GM18868 (cell line): ENCODE data around the gene SVEP1.
"Not testable (repeated sequence)": the region's sequence is repeated elsewhere in the genome, so short reads cannot be mapped to it uniquely, and the experiment has no call there.

ENCODE experiments used
- ATAC-seq: cut with Tn5 transposase; IDR thresholded peaks from one replicate; pipeline ENCODE4 v1.9.1; 2021; ENCODE audit warnings: mild to moderate bottlenecking, moderate library complexity; ENCODE audit not compliant: unreplicated experiment

SVEP1 gene

DNA sequence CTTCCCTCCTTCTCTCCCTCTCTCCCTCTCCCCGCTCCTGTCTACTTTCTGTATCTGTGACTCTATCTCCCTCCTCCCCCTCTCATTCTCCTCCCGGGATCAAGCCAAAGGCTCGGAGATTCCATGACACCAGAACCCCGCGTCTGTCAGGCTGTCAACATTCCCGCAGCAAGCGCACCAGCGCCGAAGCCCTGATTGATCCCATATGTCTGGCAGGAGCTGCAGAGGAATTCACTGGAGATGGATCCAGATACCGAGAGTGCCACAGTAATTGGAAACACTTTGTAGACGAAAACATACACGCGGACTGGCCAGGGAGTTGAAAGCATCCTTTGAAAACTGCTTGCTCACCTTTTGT is 300 bp upstream of the SVEP1 start:
- ATAC-seq = no peak

DNA sequence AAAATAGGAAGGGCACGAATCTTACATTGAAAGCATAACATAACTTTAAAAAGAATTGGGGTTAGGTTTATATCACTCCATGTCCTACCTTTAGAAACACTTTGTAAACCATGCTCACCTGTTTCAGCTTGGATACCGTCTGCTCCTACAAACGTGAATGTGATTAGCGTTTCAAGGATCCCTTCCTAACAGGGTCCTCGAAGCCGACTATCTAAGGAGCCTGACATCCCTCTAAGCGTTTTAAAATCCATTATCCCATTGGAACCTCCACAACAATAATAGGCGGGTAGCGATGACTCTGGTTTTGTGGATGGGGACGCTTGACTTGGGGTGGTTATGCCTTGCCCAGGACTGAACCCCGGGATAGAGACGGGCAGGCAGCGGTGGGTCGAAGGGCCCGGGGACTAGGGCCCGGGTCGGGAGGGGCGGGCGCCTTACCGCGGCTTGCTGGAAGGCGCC is 937 bp downstream of the SVEP1 start:
- no peak for ATAC-seq

DNA sequence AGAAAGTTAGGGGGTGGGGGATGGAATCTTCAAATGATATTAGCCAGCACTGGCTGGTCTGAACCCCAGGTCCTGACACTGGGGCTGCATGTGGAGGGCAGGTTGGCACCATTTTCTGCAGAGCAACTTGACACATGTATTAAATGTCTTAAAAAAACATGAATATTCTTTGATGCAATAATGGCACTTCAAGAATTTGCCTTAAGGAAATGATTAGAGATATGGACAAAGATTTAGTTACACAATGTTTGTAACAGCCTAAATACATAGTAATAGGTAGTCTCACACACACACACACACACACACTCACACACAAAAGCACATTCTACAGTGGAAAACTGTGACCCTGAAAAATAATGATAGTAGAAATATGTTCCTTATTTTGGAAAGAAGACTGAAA is 3.6 kb downstream of the SVEP1 start:
- ATAC-seq = no peak

DNA sequence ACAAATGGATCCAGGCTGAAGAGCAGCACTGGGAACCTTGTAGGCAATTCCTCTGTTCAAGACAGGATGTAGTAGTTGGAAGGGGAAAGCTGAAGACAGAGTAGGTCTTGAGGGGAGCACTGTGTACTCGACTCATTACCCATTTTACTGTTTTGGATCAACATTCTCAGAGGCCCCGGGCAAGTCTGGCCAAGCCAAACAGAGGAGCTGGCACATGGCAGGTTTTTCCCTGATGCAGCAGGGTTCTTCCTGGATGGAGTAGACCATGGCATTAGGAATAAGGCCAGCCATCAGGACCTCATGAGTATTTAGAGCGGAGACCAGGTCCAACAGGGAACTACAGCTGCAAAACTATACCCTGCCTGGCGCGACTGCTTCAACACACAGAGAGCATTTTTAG is 4.4 kb downstream of the SVEP1 start:
- no peak for ATAC-seq

DNA sequence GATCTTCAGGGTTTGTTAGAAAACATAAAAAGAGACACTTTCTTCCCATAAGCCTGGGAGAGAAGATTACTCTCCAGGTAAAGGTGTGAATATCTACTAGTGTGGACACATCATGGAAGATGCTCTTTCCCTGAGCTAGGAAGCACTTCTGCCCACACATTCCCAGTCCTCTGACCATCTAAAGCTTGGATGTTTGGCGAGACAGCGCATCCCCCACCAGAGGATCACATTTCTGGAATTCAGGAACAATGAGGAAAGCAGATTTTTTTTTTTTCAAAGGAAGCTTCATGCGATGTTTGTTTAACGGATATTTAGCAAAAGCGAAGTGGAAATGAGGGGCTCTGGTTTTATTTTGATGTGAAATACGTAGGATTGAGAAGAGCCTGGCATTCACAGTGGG is 6.2 kb downstream of the SVEP1 start:
- ATAC-seq = no peak

DNA sequence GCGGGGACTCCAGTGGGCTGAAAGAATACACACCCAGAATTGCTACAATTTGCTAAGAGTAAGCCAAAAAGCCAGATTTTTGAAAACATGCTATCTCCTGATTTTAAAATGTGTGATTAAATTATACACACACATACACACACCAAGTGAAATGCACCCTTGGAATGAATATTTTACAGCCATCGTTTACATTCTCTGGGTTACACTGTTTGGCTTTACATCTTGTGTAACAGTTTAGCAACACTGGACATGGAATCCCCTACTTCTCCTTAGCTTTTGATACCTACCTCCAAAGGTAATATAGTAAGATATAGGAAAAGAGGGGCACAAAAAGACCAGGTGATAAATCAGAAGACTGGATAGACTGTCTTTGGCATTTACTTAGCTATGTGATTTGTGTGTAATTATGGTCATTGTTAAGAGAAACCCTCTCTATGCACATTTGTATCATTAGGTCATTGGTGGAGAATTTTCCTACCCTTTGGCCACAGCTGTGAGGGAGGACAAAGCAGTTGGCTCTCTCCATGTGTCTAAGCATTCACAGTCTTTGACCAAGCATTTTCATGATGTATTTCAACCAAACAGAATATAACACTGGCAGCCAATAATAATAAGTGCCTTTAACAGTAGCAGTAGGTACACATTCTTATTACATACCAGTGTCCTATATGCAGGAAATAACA is 7.6 kb downstream of the SVEP1 start:
- ATAC-seq = no peak

DNA sequence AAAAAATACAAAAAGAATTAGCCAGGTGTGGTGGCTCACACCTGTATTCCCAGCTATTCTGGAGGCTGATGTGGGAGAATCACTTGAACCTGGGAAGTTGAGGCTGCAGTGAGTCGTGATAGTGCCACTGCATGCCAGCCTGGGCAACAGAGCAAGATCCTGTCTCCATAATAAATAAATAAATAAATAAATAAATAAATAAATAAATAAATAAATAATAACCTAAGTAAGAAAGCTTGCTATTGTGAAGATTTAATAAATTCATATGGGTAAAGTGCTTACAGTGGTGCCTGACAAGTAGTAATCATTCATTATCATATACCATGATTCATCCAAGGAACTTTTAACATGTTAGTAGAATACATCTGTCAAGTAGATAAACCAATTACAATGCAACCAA is 13.4 kb downstream of the SVEP1 start:
- no peak for ATAC-seq

DNA sequence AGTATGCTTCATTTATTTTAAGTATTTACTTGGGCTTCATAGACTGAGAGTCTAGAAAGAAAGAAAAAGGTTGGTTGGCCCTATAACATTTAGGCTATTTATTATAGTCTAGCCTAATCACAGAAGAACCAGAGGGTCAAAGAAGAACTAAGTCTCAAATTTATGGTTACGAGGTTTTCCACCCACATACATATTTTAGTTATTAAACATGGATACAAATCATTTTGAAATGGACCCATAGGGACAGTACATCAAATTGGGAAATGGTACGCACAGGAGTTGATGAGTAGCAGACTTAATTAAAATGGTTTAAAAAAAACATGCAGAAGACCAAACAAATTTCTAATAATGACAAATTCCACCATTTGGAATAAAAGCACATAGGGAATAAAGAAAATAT is 17.7 kb downstream of the SVEP1 start:
- ATAC-seq = no peak

DNA sequence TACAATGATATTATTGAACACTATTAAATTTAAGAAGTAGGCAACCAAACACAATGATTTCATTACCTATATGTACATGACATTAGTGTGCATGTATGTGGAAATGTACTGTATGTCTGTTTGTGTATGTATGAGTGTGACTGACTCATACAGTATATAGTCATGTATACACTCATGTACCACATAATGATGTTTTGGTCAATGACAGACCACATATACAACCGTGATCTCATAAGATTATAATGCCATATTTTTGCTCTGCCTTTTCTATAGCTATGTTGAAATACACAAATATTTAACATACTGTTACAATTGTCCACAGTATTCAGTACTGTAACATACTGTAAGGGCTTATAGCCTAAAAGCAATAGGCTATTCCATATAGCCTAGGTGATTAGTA is 19.7 kb downstream of the SVEP1 start:
- ATAC-seq = no peak

DNA sequence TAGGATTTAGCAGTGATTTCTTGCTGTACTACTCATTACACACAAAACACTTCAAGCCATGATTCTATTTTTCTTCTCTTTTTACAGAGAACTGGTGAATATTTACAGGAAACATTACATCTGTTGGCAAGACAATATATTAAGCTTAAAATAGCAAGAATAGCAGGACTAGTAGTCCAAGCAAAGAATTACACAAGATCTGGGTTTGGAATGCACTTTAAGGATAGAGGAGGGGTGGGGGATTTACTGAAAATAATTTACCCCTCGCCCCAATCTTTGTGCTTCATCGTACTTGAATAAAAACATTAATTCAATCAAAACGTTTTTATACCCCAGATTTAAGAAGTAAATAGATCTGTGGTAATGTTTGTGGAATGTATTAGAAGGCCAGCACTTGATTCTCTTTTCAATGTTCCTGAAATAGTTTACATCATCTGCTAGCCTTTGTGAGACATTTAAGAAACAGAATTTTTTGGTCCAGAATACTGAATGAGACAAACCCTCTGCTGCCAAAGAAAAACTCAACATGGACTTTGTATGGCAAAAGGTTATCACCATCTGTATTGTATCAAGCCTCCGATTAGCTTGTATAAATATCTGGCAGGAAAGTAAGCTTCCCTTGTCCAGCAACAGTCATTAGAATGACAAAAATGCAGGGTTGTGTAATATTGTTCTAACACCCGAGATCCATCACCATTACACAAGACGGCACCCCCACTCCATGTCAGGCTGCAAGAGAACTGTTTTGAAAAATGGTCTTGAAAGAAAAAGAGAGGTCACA is 23.8 kb downstream of the SVEP1 start:
- ATAC-seq = no peak

DNA sequence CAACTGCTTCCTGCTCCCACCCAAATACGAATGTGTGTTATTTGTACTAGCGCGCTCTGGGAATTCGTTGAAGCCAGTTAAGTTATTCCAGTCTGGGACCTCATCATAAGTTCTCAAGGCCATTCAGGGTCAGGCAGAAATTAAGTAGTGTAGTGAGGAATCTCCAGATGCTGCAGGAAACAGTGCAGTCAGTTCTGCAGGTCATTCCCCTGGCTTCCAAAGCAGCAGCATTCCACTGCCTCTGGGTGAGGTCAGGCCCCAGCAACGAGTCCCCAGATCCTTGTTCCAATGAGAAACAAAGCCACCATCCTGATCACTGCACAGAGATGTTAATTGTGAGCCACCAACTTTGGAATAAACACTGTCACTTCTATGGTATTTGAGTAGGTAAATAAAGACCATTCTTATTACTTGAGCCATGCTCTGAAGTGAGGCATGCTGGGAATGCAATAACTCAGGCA is 33.1 kb downstream of the SVEP1 start:
- ATAC-seq = no peak

DNA sequence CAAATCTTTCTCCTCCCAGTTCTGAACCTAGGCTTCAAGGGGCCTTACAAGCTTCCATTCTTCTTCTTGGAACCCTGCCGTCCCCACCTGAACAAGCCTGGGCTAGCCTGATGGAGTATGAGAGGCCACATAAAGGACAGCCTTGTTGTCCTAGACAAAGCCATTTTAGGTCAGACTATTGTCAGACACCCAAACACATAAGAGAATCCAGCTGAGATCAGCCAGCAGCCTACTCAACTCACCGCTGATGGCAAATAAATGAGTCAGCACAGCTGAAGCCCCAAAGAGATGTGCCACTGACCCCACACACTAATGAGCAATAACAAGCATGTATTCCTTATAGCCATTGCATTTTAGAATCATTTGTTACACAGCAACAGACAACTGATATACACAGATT is 33.8 kb downstream of the SVEP1 start:
- ATAC-seq = no peak

DNA sequence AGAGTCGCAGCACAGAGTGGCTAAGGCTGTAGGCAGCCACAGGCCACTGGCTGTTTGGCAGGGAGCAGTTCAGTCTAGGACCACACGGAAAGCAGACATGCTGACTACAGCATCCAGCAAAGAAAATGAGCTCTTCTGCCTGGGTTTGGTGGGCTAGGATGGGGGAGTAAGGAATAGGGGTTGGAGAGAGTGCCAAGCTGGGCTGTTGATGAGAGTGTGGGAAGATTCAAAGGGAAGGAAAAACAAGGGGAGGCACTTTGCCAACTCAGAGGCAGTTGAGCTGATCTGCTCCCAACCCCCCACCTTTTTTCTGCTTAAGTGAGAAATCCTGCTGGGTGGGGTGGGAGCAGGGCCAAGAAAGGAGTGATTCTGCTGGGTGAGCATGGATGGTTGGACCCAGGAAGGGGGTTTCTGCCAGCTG is 35.9 kb downstream of the SVEP1 start:
- ATAC-seq = no peak

DNA sequence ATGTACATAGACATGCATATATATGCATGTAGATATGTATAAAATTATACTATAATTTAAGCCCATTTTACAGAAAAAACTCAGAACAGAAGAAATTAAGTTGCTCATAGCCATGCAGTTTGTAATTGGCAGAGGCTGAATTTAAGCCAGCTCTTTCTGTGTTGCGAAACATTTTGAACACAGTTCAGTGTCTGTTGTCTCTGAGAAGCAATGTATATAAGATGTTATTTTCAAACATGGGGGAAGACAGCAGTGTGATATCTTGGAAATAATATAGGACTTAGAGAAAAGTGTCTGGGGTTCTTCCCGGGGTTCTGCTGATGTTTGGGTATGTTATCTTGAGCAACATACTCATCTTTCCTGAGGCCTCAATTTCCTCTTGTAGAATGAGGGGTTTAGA is 37.6 kb downstream of the SVEP1 start:
- no peak for ATAC-seq

DNA sequence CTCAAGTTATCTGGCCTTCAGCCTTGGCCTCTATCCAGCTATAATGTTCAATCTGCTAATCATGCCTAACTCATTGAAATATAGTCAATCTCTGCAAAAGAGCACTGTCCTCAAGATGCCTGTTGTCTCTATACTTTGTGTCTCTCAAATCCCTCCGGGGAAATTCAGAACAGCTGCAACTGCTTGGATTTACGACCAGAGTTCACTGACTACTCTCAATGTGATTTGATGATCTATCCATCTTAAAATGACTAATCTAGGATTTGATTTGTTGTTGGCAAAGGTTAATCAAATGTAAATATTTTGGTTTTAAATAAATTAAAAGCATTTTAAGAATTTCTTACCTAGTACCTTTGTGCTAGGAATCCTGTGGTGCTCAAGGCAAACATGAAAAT is 40.9 kb downstream of the SVEP1 start:
- ATAC-seq = no peak

DNA sequence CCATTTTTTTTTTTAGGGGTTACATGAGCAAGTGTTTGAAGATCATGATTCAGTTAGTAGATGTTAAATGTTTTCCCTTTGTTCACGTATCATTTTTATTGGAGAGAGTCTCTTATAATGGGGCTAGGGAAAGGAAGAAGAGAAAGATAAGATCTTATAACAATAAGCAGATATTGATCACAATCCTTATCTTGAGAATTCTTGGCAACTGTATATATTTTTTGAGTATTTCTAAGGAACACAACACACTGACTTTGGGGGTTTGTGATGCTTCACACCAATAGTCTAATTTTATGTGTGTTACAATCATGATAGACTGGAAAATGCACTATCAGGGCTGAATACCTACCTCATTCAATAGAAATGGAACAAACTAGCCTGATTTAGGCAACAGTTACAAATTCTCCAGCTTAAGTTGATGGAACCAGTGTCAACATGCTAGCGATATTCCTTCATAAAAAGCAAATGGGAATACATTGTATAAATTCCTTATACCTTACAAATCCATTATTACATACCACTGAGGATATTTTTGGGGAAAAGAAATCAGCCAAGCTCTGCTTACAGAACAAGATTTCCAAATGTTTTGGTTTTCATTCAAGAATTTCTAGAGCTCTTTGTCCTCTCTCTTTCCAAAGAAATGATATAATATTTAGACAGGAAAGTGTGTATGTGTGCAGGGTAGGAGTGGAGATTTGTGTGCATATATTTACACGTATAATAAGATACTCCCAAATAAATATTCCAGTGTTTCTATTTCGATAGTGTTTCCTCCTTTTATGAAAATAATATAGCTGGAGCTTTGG is 41.5 kb downstream of the SVEP1 start:
- no peak for ATAC-seq

DNA sequence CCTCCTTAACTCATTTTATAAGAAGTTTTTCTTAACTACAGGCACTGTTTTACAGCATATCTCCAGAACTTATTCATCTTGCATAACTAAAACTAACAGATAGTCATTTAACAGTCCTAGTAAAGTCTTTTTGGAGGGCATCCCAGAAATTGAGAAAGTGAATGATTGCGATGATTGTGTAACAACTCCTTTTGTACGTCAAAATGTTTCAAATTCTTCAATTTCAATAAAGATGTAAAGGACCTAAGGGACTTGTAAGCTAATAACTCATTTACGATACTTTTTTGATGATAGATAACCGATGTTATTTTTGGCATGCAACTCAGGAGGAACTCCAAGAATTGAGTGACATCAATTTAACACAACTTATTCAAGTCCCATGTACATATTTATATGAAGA is 42.7 kb downstream of the SVEP1 start:
- no peak for ATAC-seq

DNA sequence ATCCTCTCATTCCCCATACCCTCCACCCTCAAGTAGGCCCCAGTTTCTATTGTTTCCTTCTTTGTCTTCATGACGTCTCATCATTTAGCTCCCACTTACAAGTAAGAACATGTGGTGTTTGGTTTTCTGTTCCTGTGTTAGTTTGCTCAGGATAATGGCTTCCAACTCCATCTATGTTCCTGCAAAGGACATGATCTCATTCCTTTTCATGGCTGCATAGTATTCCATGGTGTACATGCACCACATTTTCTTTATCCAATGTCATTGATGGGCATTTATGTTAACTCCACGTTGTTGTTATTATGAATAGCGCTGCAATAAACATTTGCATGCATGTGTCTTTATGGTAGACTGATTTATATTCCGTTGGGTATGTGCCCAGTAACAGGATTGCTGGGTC is 45.4 kb downstream of the SVEP1 start:
- not testable (repeated sequence) for ATAC-seq

DNA sequence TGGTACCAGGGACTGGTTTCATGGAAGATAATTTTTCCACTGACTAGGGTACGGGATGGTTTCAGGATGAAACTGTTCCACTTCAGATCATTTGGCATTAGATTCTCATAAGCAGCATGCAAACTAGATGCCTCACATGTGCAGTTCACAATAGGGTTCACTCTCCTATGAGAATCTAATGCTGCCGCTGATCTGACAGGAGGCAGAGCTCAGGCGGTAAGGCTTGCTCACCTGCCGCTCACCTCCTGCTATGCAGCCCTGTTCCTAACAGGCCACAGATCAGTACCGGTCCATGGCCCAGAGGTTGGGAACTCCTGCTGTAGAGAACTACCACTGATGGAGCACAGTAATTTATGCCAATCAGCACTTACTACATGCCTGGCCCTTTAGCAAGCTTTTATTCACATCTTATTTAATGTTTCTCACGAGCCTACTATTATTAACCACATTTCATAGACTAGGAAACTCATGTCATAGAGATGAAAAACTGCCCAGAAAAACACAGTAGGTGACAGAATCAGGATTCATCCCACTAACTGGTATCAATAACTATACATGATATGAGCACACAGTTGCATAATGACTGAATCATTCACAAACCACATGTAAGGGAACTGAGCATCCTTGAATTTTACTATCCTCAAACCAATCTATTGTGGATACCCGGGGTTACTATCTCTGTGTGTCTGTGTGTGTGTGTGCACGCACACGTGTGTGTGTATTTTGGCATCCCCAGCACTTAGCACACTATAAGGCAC is 46.5 kb downstream of the SVEP1 start:
- ATAC-seq = no peak

DNA sequence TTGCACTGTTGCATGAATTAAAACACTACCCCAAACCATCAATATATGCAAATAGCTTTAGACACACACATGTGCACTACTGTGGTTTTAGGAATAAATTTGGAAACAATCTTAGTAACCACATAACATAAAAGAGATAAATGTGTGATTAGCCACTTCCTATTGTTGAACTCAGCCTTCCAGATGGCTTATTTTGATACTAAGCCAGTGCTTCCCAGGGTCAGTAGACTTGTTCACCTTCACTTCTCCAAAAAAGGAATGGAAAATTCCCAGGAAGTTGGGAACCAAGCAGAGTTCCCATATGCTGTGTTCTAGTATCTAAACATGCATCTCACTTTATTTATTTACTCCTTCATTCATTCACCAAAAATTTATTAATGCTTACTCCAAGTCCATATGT is 47.8 kb downstream of the SVEP1 start:
- ATAC-seq = no peak

DNA sequence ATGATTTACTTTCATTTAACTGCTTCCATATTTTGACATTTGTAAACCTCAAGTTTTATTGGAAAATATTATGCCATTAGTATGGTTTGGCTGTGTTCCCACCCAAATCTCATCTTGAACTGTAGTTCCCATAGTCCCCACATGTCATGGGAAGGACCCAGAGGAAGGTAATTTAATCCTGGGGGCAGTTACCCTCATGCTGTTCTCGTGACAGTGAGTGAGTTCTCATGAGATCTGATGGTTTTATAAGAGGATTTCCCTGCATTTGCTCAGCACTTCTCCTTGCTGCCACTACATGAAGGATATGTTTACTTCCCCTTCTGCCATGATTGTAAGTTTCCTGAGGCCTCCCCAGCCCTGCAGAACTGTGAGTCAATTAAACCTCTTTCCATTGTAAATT is 48.3 kb downstream of the SVEP1 start:
- not testable (repeated sequence) for ATAC-seq
